KOPT-K1 (cell line): ENCODE measurements around the gene ADAMTS17.

Experiments used
- H3K27ac ChIP-seq: fragments of 200-600 bp; sonication (generic); 2 replicates; pipeline ENCODE4 v1.5.1; 2016; ENCODE audit warnings: antibody characterized with exemption, mild to moderate bottlenecking, low read depth, low read length; ENCODE audit not compliant: poor library complexity, severe bottlenecking
- H3K36me3 ChIP-seq: fragments of 200-600 bp; sonication (generic); 2 replicates; pipeline ENCODE4 v1.5.1; 2017; ENCODE audit warnings: antibody characterized with exemption, mild to moderate bottlenecking, low read length, moderate library complexity; ENCODE audit not compliant: insufficient read depth
- H3K9me3 ChIP-seq: fragments of 200-600 bp; sonication (generic); 2 replicates; pipeline ENCODE4 v1.5.1; 2017; ENCODE audit warnings: antibody characterized with exemption, low read length, mild to moderate bottlenecking; ENCODE audit not compliant: insufficient read depth, poor library complexity, severe bottlenecking

Gene ADAMTS17

GRCh38 chr15:100104245-100104644, 237.5 kb downstream of the ADAMTS17 start:
- H3K36me3 ChIP-seq: no peaks in the 10 kb centered on the region
- no peaks in the 10 kb centered on the region for H3K9me3 ChIP-seq
- no peak overlapping the region for H3K27ac ChIP-seq

GRCh38 chr15:100103828-100104227, 237.9 kb downstream of the ADAMTS17 start:
- H3K9me3 ChIP-seq: no peaks in the 10 kb centered on the region
- H3K27ac ChIP-seq: no peak overlapping the region
- H3K36me3 ChIP-seq: no peaks in the 10 kb centered on the region

DNA sequence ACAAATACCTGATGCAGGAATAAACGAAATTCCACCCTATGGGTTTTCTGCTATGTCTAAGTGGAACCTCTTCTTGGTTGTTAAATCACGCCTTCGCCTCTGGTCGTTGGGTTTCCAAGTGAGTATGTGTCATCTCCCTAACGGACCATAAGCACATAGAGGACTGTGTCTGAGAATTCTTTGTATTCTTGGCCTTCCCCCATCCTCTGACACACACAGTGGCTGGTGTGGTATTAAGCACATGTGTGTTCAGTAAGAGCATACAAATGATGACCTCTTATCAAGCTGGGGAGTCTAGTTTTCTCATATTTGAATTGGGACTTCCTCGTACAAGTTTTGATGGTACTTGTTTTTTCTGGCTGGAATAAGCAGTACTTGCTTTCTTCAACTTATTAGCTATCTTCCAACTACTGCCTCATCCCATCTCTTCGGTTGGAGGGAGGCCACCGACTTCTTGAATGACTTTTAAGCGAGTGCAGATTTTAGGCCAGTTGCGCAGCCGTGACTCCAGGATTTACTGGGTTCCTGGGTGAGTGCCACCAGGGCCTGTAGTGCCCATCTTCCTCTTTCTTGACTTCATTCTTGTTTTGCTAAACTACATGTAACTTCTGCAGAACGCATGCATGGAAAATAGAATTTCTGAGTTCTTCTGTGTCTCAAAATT, 240.2 kb downstream of the ADAMTS17 start:
- Histone ChIP-seq H3K9me3 (no peaks in the 10 kb centered on the region), H3K36me3 (no peaks in the 10 kb centered on the region), H3K27ac (no peak overlapping the region)

GRCh38 chr15:100100926-100101325, 240.8 kb downstream of the ADAMTS17 start:
- H3K9me3 ChIP-seq: no peaks in the 10 kb centered on the region
- H3K27ac ChIP-seq: no peak overlapping the region
- H3K36me3 ChIP-seq: no peaks in the 10 kb centered on the region

DNA sequence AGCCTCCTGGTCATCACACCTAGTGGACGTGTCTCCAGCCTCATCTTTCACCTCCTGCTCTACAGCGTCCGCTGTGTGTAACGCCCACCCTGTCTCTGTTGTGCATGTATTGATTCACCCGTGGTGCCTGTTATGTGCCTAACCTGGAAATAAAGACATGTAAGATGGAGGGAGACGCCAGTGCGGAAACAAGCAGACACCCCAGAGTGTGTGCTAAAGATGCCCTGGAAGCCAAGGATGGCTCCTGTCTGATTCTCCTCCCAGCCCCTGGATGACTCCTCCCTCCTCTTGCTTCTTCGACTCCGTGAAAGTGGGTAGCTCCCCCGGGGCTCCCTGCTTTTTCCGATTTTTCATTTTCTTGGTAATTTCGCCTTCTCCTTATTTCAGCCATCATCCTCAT, 241.8 kb downstream of the ADAMTS17 start:
- H3K27ac ChIP-seq: no peak overlapping the region
- no peaks in the 10 kb centered on the region for H3K9me3 ChIP-seq
- no peaks in the 10 kb centered on the region for H3K36me3 ChIP-seq

- Histone ChIP-seq H3K36me3 (no peaks in the 10 kb centered on the region), H3K27ac (no peak overlapping the region), H3K9me3 (no peaks in the 10 kb centered on the region)
These were observed 243.1 kb downstream of the ADAMTS17 start for GRCh38 chr15:100098705-100099104.

DNA sequence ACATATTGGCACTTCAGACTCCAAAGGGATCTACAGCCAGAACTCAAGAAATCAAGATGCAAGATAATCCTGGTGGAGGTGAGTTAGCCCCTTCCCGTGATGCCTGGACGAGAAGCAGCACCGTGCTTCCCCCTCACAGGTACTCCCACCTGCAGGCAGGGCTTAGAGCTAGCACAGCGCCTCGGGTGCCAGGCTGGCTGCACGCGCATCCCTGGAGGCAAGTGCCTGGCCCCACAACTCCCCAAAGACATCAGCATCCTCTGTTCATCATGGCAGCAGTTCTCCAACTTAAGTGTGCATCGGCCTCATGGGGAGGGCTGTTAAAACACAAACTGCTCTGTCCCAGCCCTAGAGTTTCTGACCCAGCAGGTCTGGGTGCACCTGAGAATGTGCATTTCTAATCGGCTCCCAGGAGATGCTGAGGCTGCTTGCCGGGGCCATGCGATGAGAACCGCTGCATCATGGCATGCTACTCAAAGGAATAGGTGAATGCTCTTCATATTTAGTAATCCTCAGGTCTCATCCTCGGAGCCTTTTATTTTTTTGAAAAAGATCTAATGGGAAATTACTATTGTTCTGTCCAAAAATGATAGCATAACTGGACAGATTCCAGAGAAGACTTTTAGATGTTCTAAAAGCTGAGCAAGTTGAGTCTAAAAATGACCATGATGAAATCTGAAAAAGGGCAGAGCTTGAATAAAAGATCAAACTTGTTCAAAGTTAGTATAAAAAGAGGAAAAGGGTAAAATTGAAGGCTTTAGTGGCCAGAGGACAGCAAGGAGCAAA, 244.2 kb downstream of the ADAMTS17 start:
- Histone ChIP-seq H3K36me3 (no peaks in the 10 kb centered on the region), H3K9me3 (no peaks in the 10 kb centered on the region), H3K27ac (no peak overlapping the region)

- H3K9me3 ChIP-seq: no peaks in the 10 kb centered on the region
- H3K36me3 ChIP-seq: no peaks in the 10 kb centered on the region
- H3K27ac ChIP-seq: no peak overlapping the region
These were observed 245.1 kb downstream of the ADAMTS17 start for GRCh38 chr15:100096700-100097099.

- Histone ChIP-seq H3K27ac (no peak overlapping the region), H3K36me3 (no peaks in the 10 kb centered on the region), H3K9me3 (no peaks in the 10 kb centered on the region)
These were observed 245.6 kb downstream of the ADAMTS17 start for GRCh38 chr15:100096248-100096600.

- Histone ChIP-seq H3K36me3 (no peaks in the 10 kb centered on the region), H3K9me3 (no peaks in the 10 kb centered on the region), H3K27ac (no peak overlapping the region)
These were observed 246.1 kb downstream of the ADAMTS17 start for GRCh38 chr15:100095541-100096247.

DNA sequence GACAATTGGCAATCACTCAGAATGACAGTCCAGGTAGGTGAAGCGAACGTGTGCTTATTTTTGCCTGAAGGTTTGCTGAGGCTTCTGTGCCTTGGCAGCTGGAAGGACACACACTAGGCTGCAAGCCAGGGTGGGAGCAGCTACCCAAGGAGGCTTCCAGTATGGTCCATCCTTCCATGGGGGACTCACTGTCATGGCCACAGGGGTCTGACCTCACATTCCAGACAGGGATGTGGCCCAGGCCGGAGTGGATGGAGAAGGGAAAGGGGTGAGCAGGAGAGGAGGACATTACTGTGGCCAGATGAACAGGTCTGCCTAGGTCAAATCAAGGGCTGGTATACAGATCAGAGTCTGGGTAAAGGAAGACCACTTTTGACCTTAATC, 247.7 kb downstream of the ADAMTS17 start:
- no peaks in the 10 kb centered on the region for H3K36me3 ChIP-seq
- H3K27ac ChIP-seq: no peak overlapping the region
- no peaks in the 10 kb centered on the region for H3K9me3 ChIP-seq

DNA sequence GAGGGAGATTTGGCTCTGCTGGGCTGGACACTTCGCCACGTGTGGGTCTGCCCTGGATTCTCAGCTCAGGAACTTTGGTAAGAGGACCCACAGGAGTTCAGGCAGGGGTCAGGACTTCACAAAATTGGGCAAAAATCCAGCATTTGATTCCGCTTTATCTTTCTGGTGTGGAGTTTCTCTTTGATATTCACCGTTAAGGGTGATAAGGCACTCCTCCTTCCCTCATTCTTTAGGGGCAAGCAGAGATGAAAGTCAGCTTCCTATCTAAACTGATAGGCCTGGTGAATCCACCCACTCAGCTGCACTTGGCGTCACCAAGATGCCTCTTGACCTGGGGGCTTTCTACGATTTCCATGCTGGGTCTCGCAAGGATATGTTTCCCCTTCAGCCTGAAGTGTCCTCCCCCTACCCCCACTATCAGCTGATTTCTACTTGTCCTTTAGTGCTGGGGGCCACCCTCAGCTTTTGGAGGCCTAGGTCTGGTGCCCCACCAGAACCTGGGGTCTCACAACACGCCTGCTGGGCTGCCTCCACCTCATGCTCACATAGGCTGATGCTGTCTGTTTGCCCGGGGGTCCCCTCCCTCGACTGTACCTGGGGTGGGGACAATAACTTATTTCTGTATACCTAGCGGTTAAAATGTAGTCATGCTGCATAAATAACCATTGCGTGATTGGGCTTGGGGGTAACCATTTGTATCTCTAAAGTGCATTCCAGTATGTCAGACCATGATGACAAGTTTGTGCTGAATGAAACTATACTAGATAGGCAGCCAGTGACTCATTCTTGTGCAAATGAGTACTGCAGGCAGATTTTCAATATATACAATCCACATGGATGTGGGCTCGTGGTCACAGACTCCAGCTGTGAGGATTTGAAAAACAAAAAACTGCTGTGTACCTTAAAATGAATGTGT, 248.3 kb downstream of the ADAMTS17 start:
- Histone ChIP-seq H3K9me3 (no peaks in the 10 kb centered on the region), H3K27ac (no peak overlapping the region), H3K36me3 (no peaks in the 10 kb centered on the region)

GRCh38 chr15:100092034-100092433, 249.7 kb downstream of the ADAMTS17 start:
- Histone ChIP-seq H3K27ac (no peak overlapping the region), H3K36me3 (no peaks in the 10 kb centered on the region), H3K9me3 (no peaks in the 10 kb centered on the region)

GRCh38 chr15:100090411-100090810, 251.4 kb downstream of the ADAMTS17 start:
- Histone ChIP-seq H3K36me3 (no peaks in the 10 kb centered on the region), H3K27ac (no peak overlapping the region), H3K9me3 (no peaks in the 10 kb centered on the region)
